GM06990 (cell line): ENCODE measurements around the gene SPACA9.

Source experiments
- DNase-seq: peaks from one replicate; pipeline ENCODE4 v3.0.0-alpha.2; 2011; ENCODE audit not compliant: insufficient read length; ENCODE audit errors: extremely low read depth
- H3K27me3 ChIP-seq: replicated peaks from 2 replicates; pipeline ENCODE4 v1.6.0; 2011; ENCODE audit warnings: low read length; ENCODE audit not compliant: control insufficient read depth, insufficient read depth
- H3K36me3 ChIP-seq: 2 replicates; pipeline ENCODE4 v1.5.1; 2011; ENCODE audit warnings: low read length; ENCODE audit not compliant: control insufficient read depth, insufficient read depth
- H3K4me3 ChIP-seq: replicated peaks from 2 replicates; pipeline ENCODE4 v1.5.1; 2011; ENCODE audit warnings: low read depth, mild to moderate bottlenecking, control low read depth, low read length
- CTCF ChIP-seq: IDR thresholded peaks from 2 replicates; pipeline ENCODE4 v1.5.1; 2011; ENCODE audit warnings: low read length, control low read depth, mild to moderate bottlenecking, inconsistent platforms; ENCODE audit not compliant: insufficient read depth, poor library complexity, severe bottlenecking

SPACA9 gene

DNA sequence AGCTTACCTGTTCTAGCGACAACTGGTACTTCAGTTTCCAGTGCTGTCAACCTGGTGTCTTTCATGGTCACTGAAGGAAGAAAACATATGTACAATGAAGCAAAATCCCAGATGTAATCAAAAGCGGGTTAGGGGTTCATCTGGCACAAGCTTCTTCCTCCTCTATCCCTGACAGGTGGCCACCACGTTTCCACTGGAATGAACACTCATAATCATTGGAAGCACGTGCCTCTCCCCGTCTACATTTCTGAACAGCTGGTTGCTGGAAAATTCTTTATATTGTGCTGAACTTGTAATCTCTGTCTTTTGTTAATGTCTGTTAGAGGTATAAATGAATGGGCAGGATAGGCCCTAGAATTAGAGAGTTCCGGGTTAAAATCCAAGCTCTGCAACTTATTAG is 56.3 kb downstream of the SPACA9 start:
- no peak for TF ChIP-seq CTCF
- Histone ChIP-seq H3K27me3 (no peaks in the 10 kb centered on the region), H3K36me3 (no peaks in the 10 kb centered on the region), H3K4me3 (no peak overlapping the region)
- DNase-seq: no peak

DNA sequence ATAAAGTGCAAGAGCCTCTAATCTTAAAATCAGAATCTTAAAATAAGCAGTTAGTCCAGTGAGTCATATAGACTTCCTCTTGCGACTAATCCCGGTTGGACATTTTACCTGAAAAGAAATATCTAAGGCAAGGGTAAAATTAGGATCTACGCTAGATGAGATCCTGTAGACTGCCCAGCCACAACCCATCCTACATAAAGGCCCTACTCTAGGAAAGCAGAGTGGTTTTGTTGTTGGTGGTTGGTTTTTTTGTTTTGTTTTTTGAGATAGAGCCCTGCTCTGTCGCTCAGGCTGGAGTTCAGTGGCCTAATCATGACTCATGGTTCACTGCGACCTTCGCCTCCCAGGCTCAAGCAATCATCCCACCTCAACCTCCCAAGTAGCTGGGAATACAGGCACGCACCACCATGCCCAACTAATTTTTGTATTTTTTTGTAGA is 58.8 kb downstream of the SPACA9 start:
- Histone ChIP-seq H3K4me3 (no peak overlapping the region), H3K27me3 (no peaks in the 10 kb centered on the region), H3K36me3 (no peaks in the 10 kb centered on the region)
- TF ChIP-seq CTCF: no peak
- no peak for DNase-seq

DNA sequence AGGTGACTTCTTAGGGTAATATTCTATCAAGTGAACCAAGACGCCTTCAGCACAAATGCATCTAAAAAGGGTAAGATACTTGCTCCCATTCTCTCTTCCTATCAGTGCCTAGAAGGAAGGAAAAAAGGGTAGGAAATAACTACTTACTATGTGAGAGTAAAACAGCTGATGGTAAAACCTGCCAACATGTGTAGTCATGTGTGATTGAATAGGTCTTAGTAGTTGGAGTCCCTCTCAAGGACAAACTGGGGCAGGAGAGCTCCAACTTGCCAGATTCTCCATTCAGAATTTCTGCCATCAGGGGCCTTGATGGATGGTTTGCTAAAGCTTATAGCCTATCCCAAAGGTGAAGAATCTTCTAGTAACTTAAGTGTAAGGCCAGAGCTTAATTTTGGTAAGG is 60.5 kb downstream of the SPACA9 start:
- no peak overlapping the region for H3K4me3 ChIP-seq
- no peaks in the 10 kb centered on the region for H3K36me3 ChIP-seq
- no peaks in the 10 kb centered on the region for H3K27me3 ChIP-seq
- no peak for DNase-seq
- no peak for TF ChIP-seq CTCF
